DND-41 (cell line): Measurements from ENCODE around the gene MYT1.

ENCODE experiments used
- ATAC-seq: fragments of 200-7000 bp; cut with Tn5 transposase; 3 replicates; pipeline ENCODE4 v1.9.1; 2021; ENCODE audit warnings: low read depth; ENCODE audit not compliant: insufficient read depth
- DNase-seq: peaks from one replicate; pipeline ENCODE4 v3.0.0-alpha.2; 2020
- H2AFZ ChIP-seq: 2 replicates; pipeline ENCODE4 v1.6.0; 2012; ENCODE audit warnings: low read depth, low read length
- H3K27ac ChIP-seq: 2 replicates; pipeline ENCODE4 v1.5.1; 2012; ENCODE audit warnings: low read length, inconsistent platforms
- H3K27me3 ChIP-seq: fragments of 200-600 bp; sonication (generic); 2 replicates; pipeline ENCODE4 v1.6.0; 2012; ENCODE audit warnings: low read length, mild to moderate bottlenecking, inconsistent platforms; ENCODE audit not compliant: insufficient read depth, poor library complexity
- H3K36me3 ChIP-seq: 2 replicates; pipeline ENCODE4 v1.5.1; 2012; ENCODE audit warnings: low read length, inconsistent platforms; ENCODE audit not compliant: insufficient read depth
- H3K4me1 ChIP-seq: 2 replicates; pipeline ENCODE4 v1.5.1; 2012; ENCODE audit warnings: mild to moderate bottlenecking, low read length; ENCODE audit not compliant: insufficient read depth
- H3K4me2 ChIP-seq: 2 replicates; pipeline ENCODE4 v1.6.0; 2012; ENCODE audit warnings: mild to moderate bottlenecking, moderate library complexity, low read length, inconsistent platforms; ENCODE audit not compliant: insufficient read depth
- H3K4me3 ChIP-seq, 2 experiments: fragments of 200-600 bp in 1 of 2; shearing (Covaris generic) in 1 of 2; 2 replicates each; pipeline ENCODE4 v1.5.1; 2012 to 2016; ENCODE audit warnings: inconsistent platforms in 2 of 2, low read length in 2 of 2, mild to moderate bottlenecking in 2 of 2, low read depth in 1 of 2, moderate library complexity in 1 of 2
- H3K79me2 ChIP-seq: 2 replicates; pipeline ENCODE4 v1.6.0; 2012; ENCODE audit warnings: low read length, inconsistent platforms; ENCODE audit not compliant: insufficient read depth
- H3K9ac ChIP-seq: 2 replicates; pipeline ENCODE4 v1.6.0; 2012; ENCODE audit warnings: low read depth, mild to moderate bottlenecking, inconsistent platforms, low read length, moderate library complexity
- H3K9me3 ChIP-seq: 2 replicates; pipeline ENCODE4 v1.5.1; 2012; ENCODE audit warnings: low read length, moderate library complexity, mild to moderate bottlenecking, inconsistent platforms; ENCODE audit not compliant: insufficient read depth, severe bottlenecking
- H4K20me1 ChIP-seq: 2 replicates; pipeline ENCODE4 v1.6.0; 2012; ENCODE audit warnings: low read length; ENCODE audit not compliant: insufficient read depth
- CTCF ChIP-seq: IDR thresholded peaks from 2 replicates; pipeline ENCODE4 v1.5.1; 2012; ENCODE audit warnings: borderline replicate concordance, low read length, moderate library complexity, mild to moderate bottlenecking; ENCODE audit not compliant: poor library complexity, severe bottlenecking; ENCODE audit errors: extremely low read depth
- EZH2 ChIP-seq: IDR thresholded peaks from 3 replicates; pipeline ENCODE4 v1.6.1; 2012; ENCODE audit warnings: borderline replicate concordance, low read depth, mild to moderate bottlenecking, moderate library complexity, low read length, inconsistent platforms; ENCODE audit not compliant: severe bottlenecking

MYT1 gene

DNA sequence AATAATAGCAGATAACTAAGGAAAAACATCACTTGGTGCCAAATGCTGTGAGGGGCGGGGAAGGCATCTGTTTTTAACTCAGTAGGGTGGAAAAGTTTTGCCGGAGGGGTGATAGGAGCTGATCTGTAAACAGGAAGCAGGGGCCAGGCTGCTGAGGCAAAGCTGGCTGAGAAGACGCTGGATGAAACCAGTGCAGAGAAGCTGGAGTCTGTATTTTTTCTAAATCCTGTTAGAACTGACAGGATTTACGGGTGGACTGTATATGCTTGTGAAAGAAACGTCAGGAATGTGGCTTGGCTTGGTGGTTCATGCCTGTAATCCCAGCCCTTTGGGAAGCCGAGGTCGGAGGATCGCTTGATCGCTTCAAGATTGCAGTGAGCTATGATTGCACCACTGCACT is 96.9 kb downstream of the MYT1 start:
- no peak overlapping the region for H2AFZ ChIP-seq
- no peak for TF ChIP-seq EZH2
- no peak for TF ChIP-seq CTCF
- H3K4me1 ChIP-seq: peaks cover 28% of the 10 kb centered on the region
- DNase-seq (no peak), ATAC-seq (0 out of 3 replicates have a peak, but pooled peaks have one; percentile 31)
- H3K4me3 ChIP-seq: no peak overlapping the region
- peaks cover 82% of the 10 kb centered on the region for H3K79me2 ChIP-seq
- H3K36me3 ChIP-seq: peaks cover 44% of the 10 kb centered on the region
- H3K4me2 ChIP-seq: no peak overlapping the region
- H4K20me1 ChIP-seq: peaks cover 27% of the 10 kb centered on the region
- no peaks in the 10 kb centered on the region for H3K27me3 ChIP-seq
- H3K9ac ChIP-seq: no peak overlapping the region
- no peak overlapping the region for H3K27ac ChIP-seq
- no peaks in the 10 kb centered on the region for H3K9me3 ChIP-seq

DNA sequence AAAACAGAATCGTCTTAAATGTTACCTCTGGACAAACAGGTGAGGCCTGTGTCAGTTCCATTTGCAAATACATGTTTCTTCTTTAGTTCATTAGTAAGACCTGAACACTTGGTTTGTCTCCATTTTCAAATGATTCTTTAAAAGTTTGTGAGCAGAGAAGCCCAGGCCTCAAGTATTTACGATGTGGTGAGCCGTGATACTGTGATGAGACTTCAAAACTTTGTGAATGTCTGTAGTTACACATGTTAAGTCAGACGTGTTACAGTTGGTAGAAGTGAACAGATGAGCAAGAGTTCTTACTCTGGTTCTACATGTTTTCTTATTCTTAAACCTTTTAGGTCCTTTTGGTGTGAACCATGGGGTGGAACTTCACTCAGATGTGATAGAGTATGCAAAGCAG is 99.8 kb downstream of the MYT1 start:
- no peaks in the 10 kb centered on the region for H3K9me3 ChIP-seq
- no peaks in the 10 kb centered on the region for H3K4me1 ChIP-seq
- H3K27me3 ChIP-seq: no peaks in the 10 kb centered on the region
- ATAC-seq: no peak
- no peak for TF ChIP-seq EZH2
- no peak for TF ChIP-seq CTCF
- H2AFZ ChIP-seq: no peak overlapping the region
- no peak overlapping the region for H3K4me2 ChIP-seq
- H3K9ac ChIP-seq: no peak overlapping the region
- H3K36me3 ChIP-seq: peaks cover 59% of the 10 kb centered on the region
- H3K27ac ChIP-seq: no peak overlapping the region
- H4K20me1 ChIP-seq: peaks cover 21% of the 10 kb centered on the region
- DNase-seq: no peak
- peaks cover 55% of the 10 kb centered on the region for H3K79me2 ChIP-seq
- H3K4me3 ChIP-seq: no peak overlapping the region

DNA sequence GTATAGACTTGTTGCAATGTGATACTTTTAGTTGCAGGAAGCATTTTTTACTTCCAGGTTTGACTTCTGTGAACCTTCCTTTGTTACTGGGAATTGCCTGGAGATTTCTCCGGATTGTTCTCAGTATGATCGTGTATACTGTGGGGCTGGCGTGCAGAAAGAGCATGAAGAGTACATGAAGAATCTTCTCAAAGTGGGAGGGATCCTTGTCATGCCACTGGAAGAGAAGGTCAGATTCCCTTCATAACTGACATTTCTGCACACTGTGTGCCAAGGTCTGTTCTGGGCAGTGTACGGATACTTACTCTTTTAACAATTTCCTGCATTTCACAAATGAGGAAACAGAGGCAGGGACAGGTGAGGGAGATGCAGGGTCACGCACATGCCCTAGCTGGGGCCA is 100.9 kb downstream of the MYT1 start:
- H3K79me2 ChIP-seq: peaks cover 55% of the 10 kb centered on the region
- H3K27ac ChIP-seq: no peak overlapping the region
- ATAC-seq (no peak), DNase-seq (no peak)
- H3K27me3 ChIP-seq: no peaks in the 10 kb centered on the region
- TF ChIP-seq EZH2: no peak
- no peak for TF ChIP-seq CTCF
- no peak overlapping the region for H3K4me2 ChIP-seq
- no peaks in the 10 kb centered on the region for H3K9me3 ChIP-seq
- no peak overlapping the region for H3K9ac ChIP-seq
- no peak overlapping the region for H3K4me3 ChIP-seq
- peaks cover 62% of the 10 kb centered on the region for H3K36me3 ChIP-seq
- no peaks in the 10 kb centered on the region for H3K4me1 ChIP-seq
- peaks cover 25% of the 10 kb centered on the region for H4K20me1 ChIP-seq
- H2AFZ ChIP-seq: no peak overlapping the region

DNA sequence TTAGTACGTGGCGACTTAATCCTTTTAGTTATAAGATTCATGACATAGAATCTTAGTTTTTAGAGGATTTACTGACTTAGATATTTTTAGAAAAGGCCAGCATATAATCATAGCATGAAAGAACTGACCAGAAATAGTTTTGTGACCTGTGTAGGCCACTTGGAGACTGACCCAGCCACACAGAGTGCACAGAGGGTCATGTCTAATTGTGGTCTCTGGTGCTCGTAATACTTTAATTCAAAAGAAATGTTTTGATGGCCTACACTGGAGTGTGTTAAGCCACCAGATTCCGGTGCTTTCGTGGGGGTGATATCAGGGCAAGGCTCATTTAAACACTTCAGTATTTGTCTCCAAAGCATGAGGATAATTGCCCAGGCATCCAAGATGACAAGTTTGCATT is 102.7 kb downstream of the MYT1 start:
- Histone ChIP-seq H2AFZ (no peak overlapping the region), H3K9me3 (no peaks in the 10 kb centered on the region), H3K9ac (no peak overlapping the region), H3K27me3 (no peaks in the 10 kb centered on the region), H3K36me3 (peaks cover 58% of the 10 kb centered on the region), H3K4me1 (no peaks in the 10 kb centered on the region), H3K27ac (no peak overlapping the region), H3K4me2 (no peak overlapping the region), H3K79me2 (peaks cover 42% of the 10 kb centered on the region), H4K20me1 (peaks cover 32% of the 10 kb centered on the region), H3K4me3 (no peak overlapping the region)
- no peak for TF ChIP-seq CTCF
- no peak for TF ChIP-seq EZH2
- DNase-seq (no peak), ATAC-seq (no peak)
